HepG2 (cell line): ENCODE data around the gene LMOD1. TPM values are rescaled to one million over a fixed set of nuclear protein-coding genes. Genes with fewer than 3 reads are reported as not detected.

Experiments used
- FOXK1 ChIP-seq: sonication (generic); formaldehyde crosslinking; IDR thresholded peaks from 2 replicates; pipeline ENCODE4 v1.4.0; 2020; ENCODE audit warnings: low read depth, missing genetic modification reagents, borderline replicate concordance
- GABPB1 ChIP-seq: IDR thresholded peaks from 2 replicates; pipeline ENCODE4 v1.6.1; 2016; ENCODE audit warnings: mild to moderate bottlenecking, missing genetic modification reagents, moderate library complexity, missing compliant biosample characterization
- NCOA5 ChIP-seq: sonication (generic); formaldehyde crosslinking; IDR thresholded peaks from 2 replicates; pipeline ENCODE4 v1.4.0; 2020; ENCODE audit warnings: missing genetic modification reagents
- NR2C2 ChIP-seq: sonication (generic); formaldehyde crosslinking; IDR thresholded peaks from 2 replicates; pipeline ENCODE4 v1.4.0; 2020; ENCODE audit warnings: missing genetic modification reagents, mild to moderate bottlenecking, moderate library complexity, borderline replicate concordance
- PHF21A ChIP-seq: sonication (generic); formaldehyde crosslinking; IDR thresholded peaks from 2 replicates; pipeline ENCODE4 v1.5.0; 2020; ENCODE audit warnings: mild to moderate bottlenecking, missing genetic modification reagents
- SNAPC4 ChIP-seq: sonication (generic); formaldehyde crosslinking; IDR thresholded peaks from 2 replicates; pipeline ENCODE4 v1.4.0; 2020; ENCODE audit warnings: mild to moderate bottlenecking, missing genetic modification reagents
- ZNF615 ChIP-seq: sonication (generic); formaldehyde crosslinking; IDR thresholded peaks from 2 replicates; pipeline ENCODE4 v1.5.0; 2020; ENCODE audit warnings: mild to moderate bottlenecking, missing genetic modification reagents, borderline replicate concordance
- ZNF788 ChIP-seq: sonication (generic); formaldehyde crosslinking; IDR thresholded peaks from 2 replicates; pipeline ENCODE4 v1.5.0; 2020; ENCODE audit warnings: mild to moderate bottlenecking, missing genetic modification reagents, borderline replicate concordance
- polyA plus RNA-seq, 8 experiments: library from polyadenylated mRNA; depleted of rRNA in 3 of 8; stranded (reverse) in 7 of 8; unstranded in 1 of 8; fragments of >200 nt; fragmentation: Illumina TruSeq in 4 of 8; extraction: Trizol in 4 of 8; gene quantifications; 2 replicates each; pipeline versions ENCODE4 v1.2.1 to v1.2.3, GENCODE V29; 2011 to 2016; ENCODE audit warnings: low read depth in 4 of 8, missing spikeins in 1 of 8, mixed read lengths in 1 of 8; ENCODE audit not compliant: insufficient read depth in 1 of 8
- total RNA-seq, 5 experiments: library from RNA; depleted of rRNA; stranded (reverse); fragments of >200 nt; fragmentation: Illumina TruSeq; extraction: Trizol; gene quantifications; 2 replicates each; pipeline ENCODE4 v1.2.3, GENCODE V29; 2016; ENCODE audit warnings: low read depth in 1 of 5
- TF ChIP-seq, protein P1 (sequence below): IDR thresholded peaks from 2 replicates; pipeline ENCODE4 v1.6.1; 2018; ENCODE audit warnings: missing genetic modification reagents, mild to moderate bottlenecking, missing compliant biosample characterization

LMOD1 gene
- total and polyA plus RNA-seq, 2 of the 13 experiments (the other 11 are each of a cell fraction or from before 2014, with no cell fraction given): not detected

- TF ChIP-seq, protein P1, sequence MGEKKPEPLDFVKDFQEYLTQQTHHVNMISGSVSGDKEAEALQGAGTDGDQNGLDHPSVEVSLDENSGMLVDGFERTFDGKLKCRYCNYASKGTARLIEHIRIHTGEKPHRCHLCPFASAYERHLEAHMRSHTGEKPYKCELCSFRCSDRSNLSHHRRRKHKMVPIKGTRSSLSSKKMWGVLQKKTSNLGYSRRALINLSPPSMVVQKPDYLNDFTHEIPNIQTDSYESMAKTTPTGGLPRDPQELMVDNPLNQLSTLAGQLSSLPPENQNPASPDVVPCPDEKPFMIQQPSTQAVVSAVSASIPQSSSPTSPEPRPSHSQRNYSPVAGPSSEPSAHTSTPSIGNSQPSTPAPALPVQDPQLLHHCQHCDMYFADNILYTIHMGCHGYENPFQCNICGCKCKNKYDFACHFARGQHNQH (CRISPR knock-in tag): no peak
- no peak for TF ChIP-seq FOXK1 (CRISPR knock-in tag)
- no peak for TF ChIP-seq ZNF615
- TF ChIP-seq GABPB1 (CRISPR knock-in tag): no peak
- no peak for TF ChIP-seq NR2C2 (CRISPR knock-in tag)
- no peak for TF ChIP-seq NCOA5 (CRISPR knock-in tag)
- TF ChIP-seq ZNF788 (CRISPR knock-in tag): no peak
- TF ChIP-seq SNAPC4 (CRISPR knock-in tag): no peak
- TF ChIP-seq PHF21A (CRISPR knock-in tag): no peak
Measured at GRCh38 chr1:201944002-201944401, 2.3 kb downstream of the LMOD1 start (continued).
